Astrocyte (in vitro differentiated cells and primary cell): ENCODE data around the gene SERF1B.
"Not testable (repeated sequence)": the region's sequence is repeated elsewhere in the genome, so short reads cannot be mapped to it uniquely, and the experiment has no call there.

Source experiments
- EZH2 ChIP-seq: IDR thresholded peaks from 2 replicates; pipeline ENCODE4 v1.6.1; 2012; ENCODE audit warnings: mild to moderate bottlenecking, low read length, inconsistent platforms; ENCODE audit not compliant: insufficient read depth
- TF ChIP-seq, protein P1 (sequence below): IDR thresholded peaks from 2 replicates; pipeline ENCODE4 v1.5.1; 2011; ENCODE audit warnings: low read depth, mild to moderate bottlenecking, inconsistent platforms, low read length, moderate library complexity; ENCODE audit not compliant: insufficient read depth

DNA sequence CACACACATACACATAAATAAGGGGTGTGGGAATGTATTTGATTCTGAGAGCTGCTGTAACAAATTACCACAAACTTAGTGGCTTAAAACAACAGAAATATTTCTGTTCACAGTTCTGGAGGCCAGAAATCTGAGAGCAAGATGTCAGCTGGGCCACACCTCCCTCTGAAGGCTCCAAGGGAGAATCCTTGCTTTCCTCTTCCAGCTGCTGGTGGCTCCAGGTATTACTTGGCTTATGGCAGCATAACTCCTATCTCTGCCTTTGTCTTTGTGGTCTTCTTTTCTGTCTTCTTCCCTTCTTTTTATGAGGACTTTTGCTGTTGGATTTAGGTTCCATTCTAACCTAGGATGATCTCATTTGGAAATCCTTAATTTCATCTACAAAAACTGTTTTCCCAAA is 16.4 kb downstream of the SERF1B start:
- TF ChIP-seq, protein P1, sequence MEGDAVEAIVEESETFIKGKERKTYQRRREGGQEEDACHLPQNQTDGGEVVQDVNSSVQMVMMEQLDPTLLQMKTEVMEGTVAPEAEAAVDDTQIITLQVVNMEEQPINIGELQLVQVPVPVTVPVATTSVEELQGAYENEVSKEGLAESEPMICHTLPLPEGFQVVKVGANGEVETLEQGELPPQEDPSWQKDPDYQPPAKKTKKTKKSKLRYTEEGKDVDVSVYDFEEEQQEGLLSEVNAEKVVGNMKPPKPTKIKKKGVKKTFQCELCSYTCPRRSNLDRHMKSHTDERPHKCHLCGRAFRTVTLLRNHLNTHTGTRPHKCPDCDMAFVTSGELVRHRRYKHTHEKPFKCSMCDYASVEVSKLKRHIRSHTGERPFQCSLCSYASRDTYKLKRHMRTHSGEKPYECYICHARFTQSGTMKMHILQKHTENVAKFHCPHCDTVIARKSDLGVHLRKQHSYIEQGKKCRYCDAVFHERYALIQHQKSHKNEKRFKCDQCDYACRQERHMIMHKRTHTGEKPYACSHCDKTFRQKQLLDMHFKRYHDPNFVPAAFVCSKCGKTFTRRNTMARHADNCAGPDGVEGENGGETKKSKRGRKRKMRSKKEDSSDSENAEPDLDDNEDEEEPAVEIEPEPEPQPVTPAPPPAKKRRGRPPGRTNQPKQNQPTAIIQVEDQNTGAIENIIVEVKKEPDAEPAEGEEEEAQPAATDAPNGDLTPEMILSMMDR, result not testable (repeated sequence)
- not testable (repeated sequence) for TF ChIP-seq EZH2
